ENCODE results near the gene PXYLP1. TPM values are rescaled to one million over a fixed set of nuclear protein-coding genes. Genes with fewer than 3 reads are reported as not detected.

The PXYLP1 gene
- total RNA-seq, 1 experiment from 2014 or later, result 3.0 TPM

- H3K4me3 ChIP-seq, result no peak overlapping the region
- H3K27ac ChIP-seq, result no peak overlapping the region
- no peaks in the 10 kb centered on the region for H3K36me3 ChIP-seq
- H3K9me3 ChIP-seq (replicated peaks), result no peaks in the 10 kb centered on the region; the same call in 1 of the 2 replicates
- peaks cover 40% of the 10 kb centered on the region for H3K4me1 ChIP-seq (replicated peaks)
- peaks cover 9% of the 10 kb centered on the region; the same call in 1 of the 2 replicates for H3K27me3 ChIP-seq (replicated peaks)
- DNase-seq (ENCODE audit: low read depth in 1 of 2, low spot score in 2 of 2), result no peak
These were observed 2.7 kb downstream of the PXYLP1 start for GRCh38 chr3:141234283-141234682.

- H3K4me1 ChIP-seq (replicated peaks), result peaks cover 28% of the 10 kb centered on the region
- no peaks in the 10 kb centered on the region for H3K36me3 ChIP-seq
- no peak for DNase-seq (ENCODE audit: low read depth in 1 of 2, low spot score in 2 of 2)
- peaks cover 9% of the 10 kb centered on the region; the same call in 1 of the 2 replicates for H3K27me3 ChIP-seq (replicated peaks)
- no peak overlapping the region for H3K27ac ChIP-seq
- no peaks in the 10 kb centered on the region; the same call in 1 of the 2 replicates for H3K9me3 ChIP-seq (replicated peaks)
- H3K4me3 ChIP-seq, result no peak overlapping the region
These were observed 4.1 kb downstream of the PXYLP1 start for GRCh38 chr3:141235661-141236171.

- no peak for DNase-seq (ENCODE audit: low read depth in 1 of 2, low spot score in 2 of 2)
- Histone ChIP-seq H3K4me3 (no peak overlapping the region), H3K36me3 (no peaks in the 10 kb centered on the region), H3K4me1 (replicated peaks) (peaks cover 22% of the 10 kb centered on the region), H3K27ac (no peak overlapping the region), H3K9me3 (replicated peaks) (no peaks in the 10 kb centered on the region; the same call in 1 of the 2 replicates), H3K27me3 (replicated peaks) (peaks cover 9% of the 10 kb centered on the region; the same call in 1 of the 2 replicates)
These were observed 4.7 kb downstream of the PXYLP1 start for GRCh38 chr3:141236361-141236760.

GRCh38 chr3:141237701-141238521 is 6.3 kb downstream of the PXYLP1 start:
- no peaks in the 10 kb centered on the region for H3K36me3 ChIP-seq
- H3K27me3 ChIP-seq (replicated peaks), result no peaks in the 10 kb centered on the region
- peaks cover 9% of the 10 kb centered on the region for H3K4me1 ChIP-seq (replicated peaks)
- no peak overlapping the region for H3K27ac ChIP-seq
- no peak overlapping the region for H3K4me3 ChIP-seq
- DNase-seq (ENCODE audit: low read depth in 1 of 2, low spot score in 2 of 2), result no peak
- no peaks in the 10 kb centered on the region for H3K9me3 ChIP-seq (replicated peaks)

GRCh38 chr3:141239511-141240281 is 8.1 kb downstream of the PXYLP1 start:
- Histone ChIP-seq H3K27ac (no peak overlapping the region), H3K4me1 (replicated peaks) (peaks cover 9% of the 10 kb centered on the region), H3K4me3 (no peak overlapping the region), H3K9me3 (replicated peaks) (no peaks in the 10 kb centered on the region), H3K27me3 (replicated peaks) (no peaks in the 10 kb centered on the region), H3K36me3 (no peaks in the 10 kb centered on the region)
- DNase-seq (ENCODE audit: low read depth in 1 of 2, low spot score in 2 of 2), result no peak

- H3K27me3 ChIP-seq (replicated peaks), result no peaks in the 10 kb centered on the region
- H3K36me3 ChIP-seq, result no peaks in the 10 kb centered on the region
- no peak overlapping the region for H3K27ac ChIP-seq
- H3K4me3 ChIP-seq, result no peak overlapping the region
- no peak for DNase-seq (ENCODE audit: low read depth in 1 of 2, low spot score in 2 of 2)
- H3K4me1 ChIP-seq (replicated peaks), result peaks cover 9% of the 10 kb centered on the region
- H3K9me3 ChIP-seq (replicated peaks), result no peaks in the 10 kb centered on the region
These were observed 8.7 kb downstream of the PXYLP1 start for GRCh38 chr3:141240286-141240685.

GRCh38 chr3:141240687-141241615 is 9.3 kb downstream of the PXYLP1 start:
- no peak for DNase-seq (ENCODE audit: low read depth in 1 of 2, low spot score in 2 of 2)
- no peak overlapping the region for H3K4me3 ChIP-seq

GRCh38 chr3:141241616-141242376 is 10.2 kb downstream of the PXYLP1 start:
- H3K36me3 ChIP-seq, result no peaks in the 10 kb centered on the region
- no peak for DNase-seq (ENCODE audit: low read depth in 1 of 2, low spot score in 2 of 2)
- H3K9me3 ChIP-seq (replicated peaks), result no peaks in the 10 kb centered on the region
- no peaks in the 10 kb centered on the region for H3K27me3 ChIP-seq (replicated peaks)
- peaks cover 9% of the 10 kb centered on the region for H3K4me1 ChIP-seq (replicated peaks)
- H3K27ac ChIP-seq, result no peak overlapping the region
- no peak overlapping the region for H3K4me3 ChIP-seq

More at GRCh38 chr3:141240687-141241615, 9.3 kb downstream of the PXYLP1 start:
- Histone ChIP-seq H3K27me3 (replicated peaks) (no peaks in the 10 kb centered on the region), H3K4me1 (replicated peaks) (peaks cover 9% of the 10 kb centered on the region), H3K27ac (no peak overlapping the region), H3K36me3 (no peaks in the 10 kb centered on the region), H3K9me3 (replicated peaks) (no peaks in the 10 kb centered on the region)

- Histone ChIP-seq H3K27ac (no peak overlapping the region), H3K4me3 (no peak overlapping the region), H3K27me3 (replicated peaks) (no peaks in the 10 kb centered on the region), H3K9me3 (replicated peaks) (no peaks in the 10 kb centered on the region), H3K36me3 (no peaks in the 10 kb centered on the region), H3K4me1 (replicated peaks) (peaks cover 2% of the 10 kb centered on the region)
- DNase-seq (ENCODE audit: low read depth in 1 of 2, low spot score in 2 of 2), result no peak
These were observed 10.9 kb downstream of the PXYLP1 start for GRCh38 chr3:141242377-141243092.

GRCh38 chr3:141243271-141243707 is 11.7 kb downstream of the PXYLP1 start:
- no peaks in the 10 kb centered on the region; the same call in 1 of the 2 replicates for H3K4me1 ChIP-seq (replicated peaks)
- no peak overlapping the region for H3K4me3 ChIP-seq
- H3K27ac ChIP-seq, result no peak overlapping the region
- no peaks in the 10 kb centered on the region for H3K9me3 ChIP-seq (replicated peaks)
- DNase-seq (ENCODE audit: low read depth in 1 of 2, low spot score in 2 of 2), result no peak
- H3K36me3 ChIP-seq, result no peaks in the 10 kb centered on the region
- no peaks in the 10 kb centered on the region for H3K27me3 ChIP-seq (replicated peaks)

GRCh38 chr3:141246224-141246957 is 14.8 kb downstream of the PXYLP1 start:
- H3K27ac ChIP-seq, result no peak overlapping the region
- H3K27me3 ChIP-seq (replicated peaks), result no peaks in the 10 kb centered on the region

GRCh38 chr3:141246958-141247301 is 15.3 kb downstream of the PXYLP1 start:
- DNase-seq (ENCODE audit: low read depth in 1 of 2, low spot score in 2 of 2), result no peak
- Histone ChIP-seq H3K27me3 (replicated peaks) (no peaks in the 10 kb centered on the region), H3K27ac (no peak overlapping the region), H3K36me3 (no peaks in the 10 kb centered on the region), H3K9me3 (replicated peaks) (no peaks in the 10 kb centered on the region), H3K4me1 (replicated peaks) (no peaks in the 10 kb centered on the region), H3K4me3 (no peak overlapping the region)

More at GRCh38 chr3:141246224-141246957, 14.8 kb downstream of the PXYLP1 start:
- Histone ChIP-seq H3K36me3 (no peaks in the 10 kb centered on the region), H3K4me3 (no peak overlapping the region), H3K9me3 (replicated peaks) (no peaks in the 10 kb centered on the region), H3K4me1 (replicated peaks) (no peaks in the 10 kb centered on the region)
- DNase-seq (ENCODE audit: low read depth in 1 of 2, low spot score in 2 of 2), result no peak
